CD14-positive monocyte (primary cell): ENCODE data around the gene RGS3. TPM values are rescaled to one million over a fixed set of nuclear protein-coding genes. Genes with fewer than 3 reads are reported as not detected.

ENCODE experiments used
- DNase-seq, 3 donors: peaks; one replicate each; pipeline ENCODE4 v3.0.0-alpha.2; 2011 to 2022
- H2AFZ ChIP-seq: 2 replicates; pipeline ENCODE4 v1.6.0; 2012; ENCODE audit warnings: mild to moderate bottlenecking, low read depth, low read length, inconsistent platforms; ENCODE audit not compliant: insufficient read depth, poor library complexity, severe bottlenecking
- H3K27ac ChIP-seq, 2 donors: 1 replicate in 1 of 2; 2 replicates in 1 of 2; pipeline ENCODE4 v1.5.1; 2012 to 2013; ENCODE audit warnings: low read length in 2 of 2, control low read depth in 1 of 2, inconsistent platforms in 1 of 2, low read depth in 1 of 2, mild to moderate bottlenecking in 1 of 2
- H3K27me3 ChIP-seq, 2 donors: one replicate each; pipeline versions ENCODE4 v1.6.0 to v1.6.1; 2011 to 2013; ENCODE audit warnings: low read length in 2 of 2; ENCODE audit not compliant: control insufficient read depth in 2 of 2, insufficient read depth in 2 of 2
- H3K36me3 ChIP-seq, 2 donors: replicated peaks in 1 of 2; 1 replicate in 1 of 2; 2 replicates in 1 of 2; pipeline versions ENCODE4 v1.5.1 to v1.6.1; 2012 to 2013; ENCODE audit warnings: low read length in 2 of 2, control low read depth in 1 of 2, inconsistent platforms in 1 of 2, mild to moderate bottlenecking in 1 of 2; ENCODE audit not compliant: insufficient read depth in 2 of 2, control insufficient read depth in 1 of 2
- H3K4me1 ChIP-seq, 2 donors: 1 replicate in 1 of 2; 2 replicates in 1 of 2; pipeline versions ENCODE4 v1.5.1 to v1.6.1; 2012 to 2013; ENCODE audit warnings: low read length in 2 of 2, control low read depth in 1 of 2, inconsistent platforms in 1 of 2, mild to moderate bottlenecking in 1 of 2, moderate library complexity in 1 of 2; ENCODE audit not compliant: insufficient read depth in 2 of 2, control insufficient read depth in 1 of 2
- H3K4me2 ChIP-seq: replicated peaks from 2 replicates; pipeline ENCODE3; 2012; ENCODE audit warnings: low read length, moderate library complexity, mild to moderate bottlenecking; ENCODE audit not compliant: poor library complexity, severe bottlenecking; ENCODE audit errors: extremely low read depth
- H3K4me3 ChIP-seq, 3 experiments: fragments of 200-600 bp in 1 of 3; sonication (generic) in 1 of 3; replicated peaks in 1 of 3; 1 replicate in 2 of 3; 2 replicates in 1 of 3; pipeline ENCODE4 v1.5.1; 2011 to 2013; ENCODE audit warnings: low read length in 3 of 3, mild to moderate bottlenecking in 3 of 3, control low read depth in 2 of 3, low read depth in 2 of 3, inconsistent platforms in 1 of 3, moderate library complexity in 1 of 3
- H3K79me2 ChIP-seq: 2 replicates; pipeline ENCODE4 v1.6.0; 2012; ENCODE audit warnings: mild to moderate bottlenecking, control low read depth, inconsistent platforms, low read length, moderate library complexity; ENCODE audit not compliant: insufficient read depth
- H3K9ac ChIP-seq: 2 replicates; pipeline ENCODE4 v1.6.0; 2017; ENCODE audit warnings: low read length, mild to moderate bottlenecking; ENCODE audit not compliant: insufficient read depth, poor library complexity, severe bottlenecking
- H3K9me3 ChIP-seq, 2 donors: replicated peaks in 1 of 2; 1 replicate in 1 of 2; 2 replicates in 1 of 2; pipeline versions ENCODE4 v1.5.1 to v1.6.1; 2012 to 2013; ENCODE audit warnings: low read length in 2 of 2, control low read depth in 1 of 2; ENCODE audit not compliant: control insufficient read depth in 1 of 2, insufficient read depth in 1 of 2
- H4K20me1 ChIP-seq: 2 replicates; pipeline ENCODE4 v1.6.0; 2012; ENCODE audit warnings: mild to moderate bottlenecking, low read length, control low read depth, moderate library complexity; ENCODE audit not compliant: insufficient read depth
- H3K27ac Mint-ChIP-seq, 7 donors: one replicate each; pipeline ENCODE4 v1.8.0; 2020; ENCODE audit warnings: mild to moderate bottlenecking in 7 of 7, mixed read lengths in 7 of 7, moderate library complexity in 6 of 7, inconsistent platforms in 2 of 7
- H3K27me3 Mint-ChIP-seq, 3 donors: one replicate each; pipeline ENCODE4 v1.8.0; 2021 to 2022; ENCODE audit warnings: low read depth in 3 of 3, mild to moderate bottlenecking in 3 of 3, mixed read lengths in 3 of 3, moderate library complexity in 3 of 3, inconsistent platforms in 1 of 3
- H3K36me3 Mint-ChIP-seq, 2 donors: one replicate each; pipeline ENCODE4 v1.8.0; 2020; ENCODE audit warnings: mixed read lengths in 2 of 2, inconsistent platforms in 1 of 2, mild to moderate bottlenecking in 1 of 2
- H3K4me1 Mint-ChIP-seq: one replicate; pipeline ENCODE4 v1.8.0; 2020; ENCODE audit warnings: mild to moderate bottlenecking, mixed read lengths
- H3K4me3 Mint-ChIP-seq, 2 donors: one replicate each; pipeline ENCODE4 v1.8.0; 2020; ENCODE audit warnings: mild to moderate bottlenecking in 2 of 2, mixed read lengths in 2 of 2, moderate library complexity in 1 of 2
- H3K9me3 Mint-ChIP-seq, 7 donors: one replicate each; pipeline ENCODE4 v1.8.0; 2020 to 2022; ENCODE audit warnings: mixed read lengths in 7 of 7, mild to moderate bottlenecking in 6 of 7, moderate library complexity in 6 of 7, inconsistent platforms in 2 of 7
- CTCF ChIP-seq: fragments of 200-600 bp; IDR thresholded peaks from one replicate; pipeline ENCODE4 v1.8.0; 2022; ENCODE audit warnings: antibody characterized with exemption, mild to moderate bottlenecking
- WGBS: methylation state at CpG from one replicate; pipeline ENCODE4 v1.1.5; 2013; ENCODE audit warnings: missing lambda C conversion rate; ENCODE audit not compliant: insufficient coverage; 5-methylcytosine and 5-hydroxymethylcytosine counted together
- intact Hi-C, 2 donors: fragments of 100-400 bp; cut with micrococcal nuclease; formaldehyde crosslinking; loops; one replicate each; pipeline versions ENCODE4 v1.15.0 to v1.15.1; 2023
- polyA plus RNA-seq, 3 donors: library from polyadenylated mRNA; depleted of rRNA in 1 of 3; unstranded in 2 of 3; stranded (reverse) in 1 of 3; fragments of 300-500 nt in 2 of 3; fragments of >200 nt in 1 of 3; fragmentation: Illumina TruSeq in 2 of 3; gene quantifications; 1 replicate in 2 of 3; 2 replicates in 1 of 3; pipeline ENCODE4 v1.2.3, GENCODE V29; 2012 to 2021

Gene RGS3
- polyA plus RNA-seq, 3 donors, result 9.1 to 16.2 (median 15.8) TPM

GRCh38 chr9:113570106-113570505, 106.6 kb downstream of the RGS3 start:
- H3K4me1 Mint-ChIP-seq, result peaks cover 22% of the 10 kb centered on the region
- TF ChIP-seq CTCF, result no peak
- H3K4me1 ChIP-seq, result peaks cover 11 to 13% of the 10 kb centered on the region in 2 donors

GRCh38 chr9:113570749-113571711, 107.5 kb downstream of the RGS3 start:
- H3K36me3 Mint-ChIP-seq, result no peaks in the 10 kb centered on the region
- WGBS, result 95% methylated on average over 3 of the region's 12 CpGs
- intact Hi-C loops, result no loop called here
- Histone ChIP-seq H3K79me2 (no peaks in the 10 kb centered on the region), H3K4me1 (peaks cover 2 to 4% of the 10 kb centered on the region in 2 donors), H3K9ac (no peak overlapping the region), H4K20me1 (no peaks in the 10 kb centered on the region), H3K36me3 (no peaks in the 10 kb centered on the region), H2AFZ (no peak overlapping the region), H3K27ac (no peak overlapping the region), H3K4me2 (no peak overlapping the region), H3K9me3 (no peaks in the 10 kb centered on the region), H3K27me3 (no peaks in the 10 kb centered on the region), H3K4me3 (no peak overlapping the region)
- H3K27ac Mint-ChIP-seq, result peak overlapping the region in 1 of 7 donors; percentile 40
- peaks cover 13% of the 10 kb centered on the region for H3K4me1 Mint-ChIP-seq
- no peak overlapping the region for H3K4me3 Mint-ChIP-seq
- H3K9me3 Mint-ChIP-seq, result peaks cover 0 to 1% (median 0%) of the 10 kb centered on the region in 7 donors
- H3K27me3 Mint-ChIP-seq, result peaks cover under 1 to 1% (median 1%) of the 10 kb centered on the region in 3 donors
- no peak for TF ChIP-seq CTCF
- no peak for DNase-seq

More at GRCh38 chr9:113570106-113570505, 106.6 kb downstream of the RGS3 start:
- H3K9me3 Mint-ChIP-seq, result peaks cover 0 to 3% (median 0%) of the 10 kb centered on the region in 7 donors
- intact Hi-C loops, result no loop called here
- H2AFZ ChIP-seq, result no peak overlapping the region
- H3K36me3 ChIP-seq, result no peaks in the 10 kb centered on the region
- DNase-seq, result no peak
- no peaks in the 10 kb centered on the region for H4K20me1 ChIP-seq
- H3K4me3 ChIP-seq, result no peak overlapping the region
- no peak overlapping the region for H3K27ac ChIP-seq
- H3K27ac Mint-ChIP-seq, result no peak overlapping the region
- peaks cover 2 to 4% (median 3%) of the 10 kb centered on the region in 3 donors for H3K27me3 Mint-ChIP-seq
- 98% methylated on average over 8 of the region's 9 CpGs for WGBS
- no peak overlapping the region for H3K4me3 Mint-ChIP-seq
- H3K79me2 ChIP-seq, result no peaks in the 10 kb centered on the region
- no peak overlapping the region for H3K9ac ChIP-seq
- H3K9me3 ChIP-seq, result no peaks in the 10 kb centered on the region
- H3K36me3 Mint-ChIP-seq, result no peaks in the 10 kb centered on the region
- no peak overlapping the region for H3K4me2 ChIP-seq
- no peaks in the 10 kb centered on the region for H3K27me3 ChIP-seq
